Body of pancreas (tissue), 4 donors: ENCODE measurements around the gene NOPCHAP1. TPM values are rescaled to one million over a fixed set of nuclear protein-coding genes. Genes with fewer than 3 reads are reported as not detected.

Source experiments
- ATAC-seq: fragments of 150-250 bp; one replicate; pipeline ENCODE4 v1.9.1; 2016
- DNase-seq, 4 donors: peaks; one replicate each; pipeline ENCODE4 v3.0.0-alpha.2; 2019
- H3K27ac ChIP-seq, 4 donors: fragments of 200-600 bp; sonication (generic); 1 replicate in 3 of 4; 2 replicates in 1 of 4; pipeline versions ENCODE4 v1.5.1 to v1.6.1; 2016 to 2019; ENCODE audit warnings: mild to moderate bottlenecking in 1 of 4, mixed read lengths in 1 of 4, moderate library complexity in 1 of 4
- H3K27me3 ChIP-seq, 2 donors: fragments of 200-600 bp; sonication (generic); one replicate each; pipeline ENCODE4 v1.6.0; 2016; ENCODE audit warnings: mild to moderate bottlenecking in 1 of 2
- H3K36me3 ChIP-seq, 2 donors: fragments of 200-600 bp; sonication (generic); replicated peaks in 1 of 2; 2 replicates each; pipeline ENCODE4 v1.5.1; 2016; ENCODE audit warnings: low read depth in 2 of 2; ENCODE audit not compliant: insufficient read depth in 1 of 2
- H3K4me1 ChIP-seq: fragments of 200-600 bp; sonication (generic); one replicate; pipeline ENCODE4 v1.6.0; 2016
- H3K4me3 ChIP-seq, 2 donors: fragments of 200-600 bp; sonication (generic); 1 replicate in 1 of 2; 2 replicates in 1 of 2; pipeline ENCODE4 v1.5.1; 2016 to 2019
- H3K9me3 ChIP-seq, 3 donors: fragments of 200-600 bp; sonication (generic); 1 replicate in 2 of 3; 2 replicates in 1 of 3; pipeline ENCODE4 v1.5.1; 2016
- CTCF ChIP-seq, 7 experiments: fragments of 450-650 bp in 4 of 7; fragments of 200-600 bp in 3 of 7; sonication (generic) in 3 of 7; IDR thresholded peaks; one replicate each; pipeline ENCODE4 v1.5.1; 2016 to 2019; ENCODE audit warnings: antibody characterized with exemption in 7 of 7
- POLR2A ChIP-seq, 3 donors: fragments of 450-650 bp; IDR thresholded peaks; one replicate each; pipeline ENCODE4 v1.6.1; 2016; ENCODE audit warnings: antibody characterized with exemption in 3 of 3, mild to moderate bottlenecking in 2 of 3
- WGBS, 2 donors: methylation state at CpG; one replicate each; pipeline ENCODE4 v1.1.5; 2017; 5-methylcytosine and 5-hydroxymethylcytosine counted together
- intact Hi-C: fragments of 100-400 bp; cut with DNase I; formaldehyde crosslinking; loops from one replicate; pipeline ENCODE4 v1.15.1; 2023
- total RNA-seq, 2 donors: library from RNA; depleted of rRNA; stranded (reverse); fragments of >200 nt; gene quantifications; one replicate each; pipeline ENCODE4 v1.1.0, GENCODE V29; 2016

Gene NOPCHAP1
- total RNA-seq, 2 donors from 2014 or later: 5.9 to 6.5 TPM

- ATAC-seq (no peak), DNase-seq (no peak)
- no peaks in the 10 kb centered on the region for H3K36me3 ChIP-seq
- WGBS, 2 donors: 71 to 74% methylated on average over 6 of the region's 6 CpGs
- H3K4me3 ChIP-seq: no peak overlapping the region
- intact Hi-C loops: no loop called here
- peaks cover 10% of the 10 kb centered on the region for H3K4me1 ChIP-seq
- no peaks in the 10 kb centered on the region for H3K9me3 ChIP-seq
- H3K27ac ChIP-seq: no peak overlapping the region
- TF ChIP-seq POLR2A (IDR thresholded peaks at IDR 0.05) (no peak), CTCF (IDR thresholded peaks at IDR 0.05) (no peak)
- no peaks in the 10 kb centered on the region for H3K27me3 ChIP-seq
These were observed 22.4 kb upstream of the NOPCHAP1 start for GRCh38 chr12:104963757-104964156.

- Histone ChIP-seq H3K9me3 (no peaks in the 10 kb centered on the region), H3K4me1 (peaks cover 4% of the 10 kb centered on the region), H3K27ac (no peak overlapping the region), H3K4me3 (no peak overlapping the region), H3K27me3 (no peaks in the 10 kb centered on the region), H3K36me3 (no peaks in the 10 kb centered on the region)
- ATAC-seq (peak; percentile 49), DNase-seq (no peak)
- intact Hi-C loops: no loop called here
- no peak for TF ChIP-seq CTCF (IDR thresholded peaks at IDR 0.05)
- no peak for TF ChIP-seq POLR2A (IDR thresholded peaks at IDR 0.05)
- WGBS, 2 donors: 54 to 59% methylated on average over 8 of the region's 8 CpGs
These were observed 21.8 kb upstream of the NOPCHAP1 start for GRCh38 chr12:104964167-104964855.

GRCh38 chr12:104964856-104965205 lies 21.3 kb upstream of the NOPCHAP1 start:
- Histone ChIP-seq H3K4me1 (no peaks in the 10 kb centered on the region), H3K27ac (no peak overlapping the region), H3K9me3 (no peaks in the 10 kb centered on the region), H3K4me3 (no peak overlapping the region), H3K36me3 (no peaks in the 10 kb centered on the region), H3K27me3 (no peaks in the 10 kb centered on the region)
- no peak for ATAC-seq
- TF ChIP-seq POLR2A (IDR thresholded peaks at IDR 0.05) (no peak), CTCF (IDR thresholded peaks at IDR 0.05) (no peak)
- DNase-seq: no peak
- 43 to 79% methylated on average over 2 of the region's 2 CpGs for WGBS, 2 donors
- intact Hi-C loops: no loop called here

- TF ChIP-seq POLR2A (IDR thresholded peaks at IDR 0.05) (no peak), CTCF (IDR thresholded peaks at IDR 0.05) (no peak)
- intact Hi-C loops: no loop called here
- DNase-seq (no peak), ATAC-seq (no peak)
- H3K9me3 ChIP-seq: no peaks in the 10 kb centered on the region
- H3K4me3 ChIP-seq: no peak overlapping the region
- no peak overlapping the region for H3K27ac ChIP-seq
- no peaks in the 10 kb centered on the region for H3K36me3 ChIP-seq
- H3K27me3 ChIP-seq: no peaks in the 10 kb centered on the region
- no peaks in the 10 kb centered on the region for H3K4me1 ChIP-seq
- 85 to 94% methylated on average over 4 of the region's 4 CpGs for WGBS, 2 donors
These were observed 19.4 kb upstream of the NOPCHAP1 start for GRCh38 chr12:104966677-104967076.

GRCh38 chr12:104969343-104969742 lies 16.8 kb upstream of the NOPCHAP1 start:
- Histone ChIP-seq H3K4me3 (no peak overlapping the region), H3K27me3 (no peaks in the 10 kb centered on the region), H3K27ac (no peak overlapping the region), H3K36me3 (no peaks in the 10 kb centered on the region), H3K9me3 (no peaks in the 10 kb centered on the region), H3K4me1 (no peaks in the 10 kb centered on the region)
- TF ChIP-seq CTCF (IDR thresholded peaks at IDR 0.05) (no peak), POLR2A (IDR thresholded peaks at IDR 0.05) (no peak)
- DNase-seq (no peak), ATAC-seq (peak; percentile 27)
- intact Hi-C loops: no loop called here
- WGBS, 2 donors: 26 to 35% methylated on average over 3 of the region's 3 CpGs
